K562 (cell line): ENCODE data around the gene CABLES1. TPM values are rescaled to one million over a fixed set of nuclear protein-coding genes. Genes with fewer than 3 reads are reported as not detected.

ENCODE experiments used
- ASH1L ChIP-seq: fragments of 450-650 bp; IDR thresholded peaks from 2 replicates; pipeline ENCODE4 v1.6.1; 2018; ENCODE audit warnings: borderline replicate concordance, mild to moderate bottlenecking, low read depth; ENCODE audit not compliant: partially characterized antibody
- DMBX1 ChIP-seq: fragments of 250-450 bp; sonication (Bioruptor Pico); IDR thresholded peaks from 2 replicates; pipeline ENCODE4 v1.8.0; 2022; ENCODE audit warnings: inconsistent platforms, mild to moderate bottlenecking, moderate library complexity, borderline replicate concordance
- KAT7 ChIP-seq: sonication (generic); formaldehyde crosslinking; IDR thresholded peaks from 2 replicates; pipeline ENCODE4 v1.8.0; 2022; ENCODE audit warnings: missing genetic modification reagents, mild to moderate bottlenecking, borderline replicate concordance
- MECOM ChIP-seq: fragments of 250-450 bp; sonication (Bioruptor Pico); IDR thresholded peaks from 2 replicates; pipeline ENCODE4 v1.8.0; 2022; ENCODE audit warnings: inconsistent platforms
- STAG1 ChIP-seq: sonication (generic); formaldehyde crosslinking; IDR thresholded peaks from 2 replicates; pipeline ENCODE4 v1.5.0; 2020; ENCODE audit warnings: missing genetic modification reagents, borderline replicate concordance
- XRCC3 ChIP-seq: fragments of 450-650 bp; IDR thresholded peaks from 2 replicates; pipeline ENCODE4 v1.6.1; 2017; ENCODE audit warnings: mild to moderate bottlenecking, moderate library complexity
- polyA plus RNA-seq, 8 experiments: library from polyadenylated mRNA; depleted of rRNA in 4 of 8; stranded (reverse) in 5 of 8; unstranded in 3 of 8; fragments of >200 nt; fragmentation: Nextera tagmentation in 2 of 8; fragmentation: Illumina TruSeq in 1 of 8; extraction: Ambion mirVana in 2 of 8; extraction: Trizol in 1 of 8; gene quantifications; 2 replicates each; pipeline versions ENCODE4 v1.2.1 to v1.2.3, GENCODE V29; 2011 to 2014; ENCODE audit warnings: inconsistent platforms in 1 of 8, missing spikeins in 1 of 8
- total RNA-seq, 7 experiments: library from RNA; depleted of rRNA in 6 of 7; stranded (reverse); fragments of >200 nt in 6 of 7; fragmentation: Illumina TruSeq in 2 of 7; extraction: Trizol in 2 of 7; gene quantifications; 2 replicates each; pipeline versions ENCODE4 v1.2.1 to v1.2.3, GENCODE V29; 2011 to 2021; ENCODE audit warnings: low replicate concordance in 1 of 7
- TF ChIP-seq, protein P1 (sequence below), 3 experiments: IDR thresholded peaks in 2 of 3; conservative IDR thresholded peaks in 1 of 3; 2 replicates each; pipeline ENCODE4 v1.5.1; 2011 to 2012; ENCODE audit warnings: low read length in 3 of 3, mild to moderate bottlenecking in 3 of 3, control low read depth in 2 of 3, improper control_type of control experiment in 1 of 3, inconsistent platforms in 1 of 3, low read depth in 1 of 3, mixed read lengths in 1 of 3, moderate library complexity in 1 of 3; ENCODE audit not compliant: insufficient read depth in 2 of 3
- TF ChIP-seq, protein P2 (sequence below): IDR thresholded peaks from 3 replicates; pipeline ENCODE4 v1.6.1; 2011; ENCODE audit warnings: borderline replicate concordance, mild to moderate bottlenecking, moderate library complexity; ENCODE audit not compliant: insufficient read length; ENCODE audit errors: extremely low read depth

Gene CABLES1
- total and polyA plus RNA-seq, 9 of the 15 experiments (the other 6 are each of a cell fraction or from before 2014, with no cell fraction given): 0.04 to 0.10 (median 0.06) TPM; not detected in 3

GRCh38 chr18:23183411-23184150 lies 48.3 kb downstream of the CABLES1 start (continued):
- TF ChIP-seq STAG1 (CRISPR knock-in tag) (no peak), XRCC3 (no peak), ASH1L (no peak), MECOM (CRISPR knock-in tag) (no peak), DMBX1 (no peak), KAT7 (CRISPR knock-in tag) (no peak)
- TF ChIP-seq, protein P1, sequence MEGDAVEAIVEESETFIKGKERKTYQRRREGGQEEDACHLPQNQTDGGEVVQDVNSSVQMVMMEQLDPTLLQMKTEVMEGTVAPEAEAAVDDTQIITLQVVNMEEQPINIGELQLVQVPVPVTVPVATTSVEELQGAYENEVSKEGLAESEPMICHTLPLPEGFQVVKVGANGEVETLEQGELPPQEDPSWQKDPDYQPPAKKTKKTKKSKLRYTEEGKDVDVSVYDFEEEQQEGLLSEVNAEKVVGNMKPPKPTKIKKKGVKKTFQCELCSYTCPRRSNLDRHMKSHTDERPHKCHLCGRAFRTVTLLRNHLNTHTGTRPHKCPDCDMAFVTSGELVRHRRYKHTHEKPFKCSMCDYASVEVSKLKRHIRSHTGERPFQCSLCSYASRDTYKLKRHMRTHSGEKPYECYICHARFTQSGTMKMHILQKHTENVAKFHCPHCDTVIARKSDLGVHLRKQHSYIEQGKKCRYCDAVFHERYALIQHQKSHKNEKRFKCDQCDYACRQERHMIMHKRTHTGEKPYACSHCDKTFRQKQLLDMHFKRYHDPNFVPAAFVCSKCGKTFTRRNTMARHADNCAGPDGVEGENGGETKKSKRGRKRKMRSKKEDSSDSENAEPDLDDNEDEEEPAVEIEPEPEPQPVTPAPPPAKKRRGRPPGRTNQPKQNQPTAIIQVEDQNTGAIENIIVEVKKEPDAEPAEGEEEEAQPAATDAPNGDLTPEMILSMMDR (IDR thresholded peaks at IDR 0.05 in 2 of 3, conservative IDR thresholded peaks at IDR 0.05 in 1 of 3; ENCODE audit: insufficient read depth in 2 of 3, low read depth in 1 of 3, low read length in 3 of 3): no peak
- TF ChIP-seq, protein P2, sequence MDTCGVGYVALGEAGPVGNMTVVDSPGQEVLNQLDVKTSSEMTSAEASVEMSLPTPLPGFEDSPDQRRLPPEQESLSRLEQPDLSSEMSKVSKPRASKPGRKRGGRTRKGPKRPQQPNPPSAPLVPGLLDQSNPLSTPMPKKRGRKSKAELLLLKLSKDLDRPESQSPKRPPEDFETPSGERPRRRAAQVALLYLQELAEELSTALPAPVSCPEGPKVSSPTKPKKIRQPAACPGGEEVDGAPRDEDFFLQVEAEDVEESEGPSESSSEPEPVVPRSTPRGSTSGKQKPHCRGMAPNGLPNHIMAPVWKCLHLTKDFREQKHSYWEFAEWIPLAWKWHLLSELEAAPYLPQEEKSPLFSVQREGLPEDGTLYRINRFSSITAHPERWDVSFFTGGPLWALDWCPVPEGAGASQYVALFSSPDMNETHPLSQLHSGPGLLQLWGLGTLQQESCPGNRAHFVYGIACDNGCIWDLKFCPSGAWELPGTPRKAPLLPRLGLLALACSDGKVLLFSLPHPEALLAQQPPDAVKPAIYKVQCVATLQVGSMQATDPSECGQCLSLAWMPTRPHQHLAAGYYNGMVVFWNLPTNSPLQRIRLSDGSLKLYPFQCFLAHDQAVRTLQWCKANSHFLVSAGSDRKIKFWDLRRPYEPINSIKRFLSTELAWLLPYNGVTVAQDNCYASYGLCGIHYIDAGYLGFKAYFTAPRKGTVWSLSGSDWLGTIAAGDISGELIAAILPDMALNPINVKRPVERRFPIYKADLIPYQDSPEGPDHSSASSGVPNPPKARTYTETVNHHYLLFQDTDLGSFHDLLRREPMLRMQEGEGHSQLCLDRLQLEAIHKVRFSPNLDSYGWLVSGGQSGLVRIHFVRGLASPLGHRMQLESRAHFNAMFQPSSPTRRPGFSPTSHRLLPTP: no peak
